SK-N-SH treated with all-trans-retinoic acid at 6 μM for 48 hours (cell line): ENCODE results near the gene LIME1.

ENCODE experiments used
- ATAC-seq: fragments of 200-7000 bp; cut with Tn5 transposase; 3 replicates; pipeline ENCODE4 v1.9.1; 2020; ENCODE audit warnings: mild to moderate bottlenecking, moderate library complexity
- ARNTL ChIP-seq: fragments of 450-650 bp; formaldehyde crosslinking; IDR thresholded peaks from 2 replicates; pipeline ENCODE4 v1.5.0; 2020; ENCODE audit warnings: low read depth, mild to moderate bottlenecking, moderate library complexity, borderline replicate concordance
- BACH2 ChIP-seq: fragments of 250-450 bp; sonication (Bioruptor Pico); IDR thresholded peaks from 2 replicates; pipeline ENCODE4 v1.9.0; 2021; ENCODE audit warnings: mild to moderate bottlenecking, borderline replicate concordance
- CREB5 ChIP-seq: fragments of 250-450 bp; sonication (Bioruptor Pico); IDR thresholded peaks from 2 replicates; pipeline ENCODE4 v1.5.1; 2020; ENCODE audit warnings: low read depth, mild to moderate bottlenecking, moderate library complexity
- CSDC2 ChIP-seq: fragments of 250-450 bp; sonication (Bioruptor Pico); IDR thresholded peaks from 2 replicates; pipeline ENCODE4 v1.5.0; 2020; ENCODE audit warnings: mild to moderate bottlenecking, moderate library complexity
- CSRNP3 ChIP-seq: fragments of 250-450 bp; sonication (Bioruptor Pico); IDR thresholded peaks from 2 replicates; pipeline ENCODE4 v1.5.1; 2021; ENCODE audit warnings: mild to moderate bottlenecking, moderate library complexity
- ESRRG ChIP-seq: fragments of 250-450 bp; sonication (Bioruptor Pico); IDR thresholded peaks from 2 replicates; pipeline ENCODE4 v1.6.1; 2021; ENCODE audit warnings: mild to moderate bottlenecking
- GLIS3 ChIP-seq: fragments of 250-450 bp; sonication (Bioruptor Pico); IDR thresholded peaks from 2 replicates; pipeline ENCODE4 v1.5.0; 2020; ENCODE audit warnings: mild to moderate bottlenecking, moderate library complexity
- OSR1 ChIP-seq: fragments of 250-450 bp; sonication (Bioruptor Pico); IDR thresholded peaks from 2 replicates; pipeline ENCODE4 v1.8.0; 2022; ENCODE audit warnings: moderate library complexity, mild to moderate bottlenecking, inconsistent platforms
- PATZ1 ChIP-seq: fragments of 250-450 bp; sonication (Bioruptor Pico); IDR thresholded peaks from 2 replicates; pipeline ENCODE4 v1.8.0; 2020; ENCODE audit warnings: mild to moderate bottlenecking, moderate library complexity, borderline replicate concordance
- POU6F1 ChIP-seq: fragments of 250-450 bp; sonication (Bioruptor Pico); IDR thresholded peaks from 2 replicates; pipeline ENCODE4 v1.8.0; 2021; ENCODE audit warnings: low read depth, mild to moderate bottlenecking, moderate library complexity, borderline replicate concordance
- PPARA ChIP-seq: fragments of 250-450 bp; sonication (Bioruptor Pico); IDR thresholded peaks from 2 replicates; pipeline ENCODE4 v1.5.0; 2020; ENCODE audit warnings: mild to moderate bottlenecking, borderline replicate concordance
- RARB ChIP-seq: fragments of 250-450 bp; sonication (Bioruptor Pico); IDR thresholded peaks from 2 replicates; pipeline ENCODE4 v1.8.0; 2021; ENCODE audit warnings: mild to moderate bottlenecking, moderate library complexity
- SNAI2 ChIP-seq: fragments of 250-450 bp; sonication (Bioruptor Pico); IDR thresholded peaks from 2 replicates; pipeline ENCODE4 v1.5.0; 2020; ENCODE audit warnings: mild to moderate bottlenecking, moderate library complexity
- TCF4 ChIP-seq: fragments of 250-450 bp; sonication (Bioruptor Pico); IDR thresholded peaks from 2 replicates; pipeline ENCODE4 v1.8.0; 2021; ENCODE audit warnings: mild to moderate bottlenecking, moderate library complexity, borderline replicate concordance
- TOX ChIP-seq: fragments of 250-450 bp; sonication (Bioruptor Pico); IDR thresholded peaks from 2 replicates; pipeline ENCODE4 v1.8.0; 2021; ENCODE audit warnings: mild to moderate bottlenecking, moderate library complexity, borderline replicate concordance
- TSHZ2 ChIP-seq: fragments of 250-450 bp; sonication (Bioruptor Pico); IDR thresholded peaks from 2 replicates; pipeline ENCODE4 v1.5.0; 2020; ENCODE audit warnings: mild to moderate bottlenecking, moderate library complexity
- ZC3H10 ChIP-seq: fragments of 250-450 bp; sonication (Bioruptor Pico); IDR thresholded peaks from 2 replicates; pipeline ENCODE4 v1.5.1; 2021; ENCODE audit warnings: mild to moderate bottlenecking, moderate library complexity
- ZFP3 ChIP-seq: fragments of 250-450 bp; sonication (Bioruptor Pico); IDR thresholded peaks from 2 replicates; pipeline ENCODE4 v1.5.0; 2020; ENCODE audit warnings: mild to moderate bottlenecking, moderate library complexity
- ZFP30 ChIP-seq: fragments of 450-650 bp; formaldehyde crosslinking; IDR thresholded peaks from 2 replicates; pipeline ENCODE4 v1.5.0; 2022; ENCODE audit warnings: mild to moderate bottlenecking, moderate library complexity
- ZNF565 ChIP-seq: fragments of 450-650 bp; formaldehyde crosslinking; conservative IDR thresholded peaks from 2 replicates; pipeline ENCODE4 v1.5.0; 2020; ENCODE audit warnings: low read depth, mild to moderate bottlenecking, moderate library complexity
- ZNF70 ChIP-seq: fragments of 450-650 bp; formaldehyde crosslinking; IDR thresholded peaks from 2 replicates; pipeline ENCODE4 v1.5.0; 2020; ENCODE audit warnings: mild to moderate bottlenecking, moderate library complexity
- ZNF8 ChIP-seq: fragments of 450-650 bp; formaldehyde crosslinking; IDR thresholded peaks from 2 replicates; pipeline ENCODE4 v1.5.0; 2020; ENCODE audit warnings: mild to moderate bottlenecking, moderate library complexity

Gene LIME1

GRCh38 chr20:63778034-63778752 is 41.7 kb downstream of the LIME1 start:
- no peak for TF ChIP-seq CREB5 (CRISPR knock-in tag)
- TF ChIP-seq ZNF8 (CRISPR knock-in tag), result no peak
- TF ChIP-seq ZFP3 (CRISPR knock-in tag), result no peak
- no peak for TF ChIP-seq RARB (CRISPR knock-in tag)
- no peak for TF ChIP-seq ZNF70
- no peak for TF ChIP-seq ESRRG (CRISPR knock-in tag)
- no peak for TF ChIP-seq PATZ1 (CRISPR knock-in tag)
- no peak for TF ChIP-seq OSR1 (CRISPR knock-in tag)
- no peak for TF ChIP-seq BACH2 (CRISPR knock-in tag)
- TF ChIP-seq SNAI2 (CRISPR knock-in tag), result no peak
- no peak for TF ChIP-seq TOX (CRISPR knock-in tag)
- no peak for TF ChIP-seq ARNTL (CRISPR knock-in tag)
- no peak for TF ChIP-seq ZC3H10
- TF ChIP-seq GLIS3 (CRISPR knock-in tag), result no peak
- TF ChIP-seq ZNF565, result no peak
- no peak for TF ChIP-seq TCF4 (CRISPR knock-in tag)

GRCh38 chr20:63778857-63779256 is 42.4 kb downstream of the LIME1 start:
- ATAC-seq, result no peak
- no peak for TF ChIP-seq SNAI2 (CRISPR knock-in tag)
- no peak for TF ChIP-seq TCF4 (CRISPR knock-in tag)
- TF ChIP-seq TOX (CRISPR knock-in tag), result no peak

More at GRCh38 chr20:63778034-63778752, 41.7 kb downstream of the LIME1 start:
- no peak for ATAC-seq

- TF ChIP-seq ZNF8 (CRISPR knock-in tag) (no peak), ZC3H10 (no peak), TSHZ2 (CRISPR knock-in tag) (no peak), PPARA (CRISPR knock-in tag) (no peak), TCF4 (CRISPR knock-in tag) (no peak), PATZ1 (CRISPR knock-in tag) (no peak), ZNF565 (no peak), ZFP30 (CRISPR knock-in tag) (no peak), SNAI2 (CRISPR knock-in tag) (no peak), POU6F1 (CRISPR knock-in tag) (no peak), CSDC2 (CRISPR knock-in tag) (no peak), GLIS3 (CRISPR knock-in tag) (no peak), CSRNP3 (no peak), ZFP3 (CRISPR knock-in tag) (no peak), ESRRG (CRISPR knock-in tag) (no peak), BACH2 (CRISPR knock-in tag) (no peak), RARB (CRISPR knock-in tag) (no peak), TOX (CRISPR knock-in tag) (no peak), OSR1 (CRISPR knock-in tag) (no peak), CREB5 (CRISPR knock-in tag) (no peak)
- no peak for ATAC-seq
Observed at GRCh38 chr20:63781181-63781580, 44.7 kb downstream of the LIME1 start.
